Hepatocyte (in vitro differentiated cells): ENCODE data around the gene USP21.

Experiments
- CTCF ChIP-seq: fragments of 200-600 bp; sonication (generic); IDR thresholded peaks from 2 replicates; pipeline ENCODE4 v1.5.1; 2016; ENCODE audit warnings: antibody characterized with exemption, mild to moderate bottlenecking; ENCODE audit not compliant: poor library complexity
- EZH2 ChIP-seq: fragments of 200-600 bp; sonication (generic); IDR thresholded peaks from 2 replicates; pipeline ENCODE4 v1.6.1; 2016; ENCODE audit warnings: antibody characterized with exemption, mild to moderate bottlenecking, borderline replicate concordance
- EZH2phosphoT487 ChIP-seq: fragments of 200-600 bp; sonication (generic); IDR thresholded peaks from one replicate; pipeline ENCODE4 v1.6.1; 2018; ENCODE audit warnings: antibody characterized with exemption, mild to moderate bottlenecking, low read depth, moderate library complexity; ENCODE audit not compliant: unreplicated experiment, severe bottlenecking

GRCh38 chr1:161161652-161162051 is 2.4 kb downstream of the USP21 start:
- TF ChIP-seq CTCF, result no peak
- TF ChIP-seq EZH2, result no peak
- no peak for TF ChIP-seq EZH2phosphoT487
